ENCODE measurements around the gene NIP7.

- TF ChIP-seq EZH2 (IDR thresholded peaks at IDR 0.05; ENCODE audit: borderline replicate concordance, low read length): no peak
- no peak for TF ChIP-seq CTCF (IDR thresholded peaks at IDR 0.05; ENCODE audit: low read length)
These were observed 598 bp downstream of the NIP7 start for GRCh38 chr16:69340095-69340644.
